Fibroblast of villous mesenchyme (primary cell): ENCODE results near the gene TIMD4. TPM values are rescaled to one million over a fixed set of nuclear protein-coding genes. Genes with fewer than 3 reads are reported as not detected.
"Not testable (repeated sequence)": the region's sequence is repeated elsewhere in the genome, so short reads cannot be mapped to it uniquely, and the experiment has no call there.

Experiments used
- DNase-seq: peaks from one replicate; pipeline ENCODE4 v3.0.0-alpha.2; 2010; ENCODE audit warnings: low read depth
- H3K4me3 ChIP-seq: 2 replicates; pipeline ENCODE4 v1.5.1; 2011; ENCODE audit warnings: low read depth, mild to moderate bottlenecking, low read length
- CTCF ChIP-seq: IDR thresholded peaks from 2 replicates; pipeline ENCODE4 v1.5.1; 2012; ENCODE audit warnings: low read depth, mild to moderate bottlenecking, low read length; ENCODE audit not compliant: insufficient read depth
- total RNA-seq: library from RNA; depleted of rRNA; stranded (reverse); fragments of >200 nt; gene quantifications from 2 replicates; pipeline ENCODE4 v1.2.3, GENCODE V29; 2012

Gene TIMD4
- total RNA-seq, 1 donor = not detected

- H3K4me3 ChIP-seq = no peak overlapping the region
- no peak for DNase-seq
- TF ChIP-seq CTCF = no peak
These were observed 15.1 kb downstream of the TIMD4 start for GRCh38 chr5:156947925-156948324.

GRCh38 chr5:156942064-156942463, 21.0 kb downstream of the TIMD4 start:
- no peak for DNase-seq
- no peak overlapping the region for H3K4me3 ChIP-seq
- no peak for TF ChIP-seq CTCF

GRCh38 chr5:156940462-156940861, 22.6 kb downstream of the TIMD4 start:
- H3K4me3 ChIP-seq, DNase-seq: not testable (repeated sequence)

GRCh38 chr5:156936972-156937371, 26.1 kb downstream of the TIMD4 start:
- DNase-seq = no peak
- H3K4me3 ChIP-seq = no peak overlapping the region
- no peak for TF ChIP-seq CTCF

GRCh38 chr5:156934450-156935211, 28.4 kb downstream of the TIMD4 start:
- H3K4me3 ChIP-seq = no peak overlapping the region
- no peak for DNase-seq
- TF ChIP-seq CTCF = no peak

- TF ChIP-seq CTCF = no peak
- H3K4me3 ChIP-seq = no peak overlapping the region
- DNase-seq = no peak
These were observed 33.6 kb downstream of the TIMD4 start for GRCh38 chr5:156929366-156929948.

GRCh38 chr5:156927545-156927944, 35.5 kb downstream of the TIMD4 start:
- no peak for TF ChIP-seq CTCF
- no peak overlapping the region for H3K4me3 ChIP-seq

GRCh38 chr5:156925767-156926166, 37.3 kb downstream of the TIMD4 start:
- H3K4me3 ChIP-seq, DNase-seq: not testable (repeated sequence)

More at GRCh38 chr5:156927545-156927944, 35.5 kb downstream of the TIMD4 start:
- no peak for DNase-seq
